HG03108 (cell line): ENCODE data around the gene GRM4.

ENCODE experiments used
- ATAC-seq: cut with Tn5 transposase; IDR thresholded peaks from one replicate; pipeline ENCODE4 v1.9.1; 2021; ENCODE audit warnings: moderate library complexity; ENCODE audit not compliant: unreplicated experiment

GRM4 gene

DNA sequence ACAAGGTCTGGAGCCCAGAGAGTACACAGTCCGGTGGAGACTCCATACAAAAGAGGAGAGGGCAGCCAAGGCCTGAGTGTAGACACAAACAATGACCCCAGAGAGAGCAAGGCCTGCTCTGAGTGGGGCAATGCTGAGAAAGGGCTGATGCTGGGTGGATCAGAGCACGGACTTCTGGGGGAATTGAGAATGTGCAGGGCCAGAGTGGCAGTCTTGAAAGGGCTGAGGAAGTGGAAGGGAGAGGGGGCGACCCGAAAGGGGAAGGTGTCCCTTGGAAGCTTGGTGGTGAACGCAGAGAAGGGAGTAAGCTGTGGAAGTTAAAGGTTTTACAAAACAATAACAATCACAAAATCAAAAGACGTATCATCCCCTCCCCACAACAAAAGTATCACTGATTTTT is 12.0 kb upstream of the GRM4 start:
- ATAC-seq: no peak

DNA sequence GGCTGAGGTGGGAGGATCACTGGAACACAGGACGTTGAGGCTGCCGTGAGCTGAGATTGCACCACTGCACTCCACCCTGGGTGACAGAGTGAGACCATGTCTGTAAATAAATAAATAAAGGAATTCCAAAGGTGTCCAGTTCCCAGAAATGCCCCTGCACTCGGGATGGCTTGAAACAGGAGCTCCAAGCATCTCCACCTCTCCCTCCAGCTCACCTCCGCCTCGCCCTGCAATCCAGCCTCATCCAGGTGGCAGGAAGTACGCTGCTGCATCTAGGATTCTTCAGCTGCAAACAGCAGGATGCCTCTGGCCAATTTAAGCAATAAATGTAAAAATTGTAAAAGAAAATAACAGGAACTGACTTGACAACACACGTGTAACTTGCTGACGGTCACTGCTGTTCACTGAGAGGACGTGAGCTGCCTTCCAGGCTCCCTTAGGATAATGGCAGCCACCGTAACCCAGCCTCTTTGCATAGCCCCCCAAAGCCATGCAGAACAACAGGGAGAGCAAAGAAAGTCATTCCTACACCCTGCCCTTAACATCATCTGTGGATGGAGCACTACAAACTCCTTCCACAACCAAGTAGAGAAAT is 11.4 kb upstream of the GRM4 start:
- no peak for ATAC-seq

DNA sequence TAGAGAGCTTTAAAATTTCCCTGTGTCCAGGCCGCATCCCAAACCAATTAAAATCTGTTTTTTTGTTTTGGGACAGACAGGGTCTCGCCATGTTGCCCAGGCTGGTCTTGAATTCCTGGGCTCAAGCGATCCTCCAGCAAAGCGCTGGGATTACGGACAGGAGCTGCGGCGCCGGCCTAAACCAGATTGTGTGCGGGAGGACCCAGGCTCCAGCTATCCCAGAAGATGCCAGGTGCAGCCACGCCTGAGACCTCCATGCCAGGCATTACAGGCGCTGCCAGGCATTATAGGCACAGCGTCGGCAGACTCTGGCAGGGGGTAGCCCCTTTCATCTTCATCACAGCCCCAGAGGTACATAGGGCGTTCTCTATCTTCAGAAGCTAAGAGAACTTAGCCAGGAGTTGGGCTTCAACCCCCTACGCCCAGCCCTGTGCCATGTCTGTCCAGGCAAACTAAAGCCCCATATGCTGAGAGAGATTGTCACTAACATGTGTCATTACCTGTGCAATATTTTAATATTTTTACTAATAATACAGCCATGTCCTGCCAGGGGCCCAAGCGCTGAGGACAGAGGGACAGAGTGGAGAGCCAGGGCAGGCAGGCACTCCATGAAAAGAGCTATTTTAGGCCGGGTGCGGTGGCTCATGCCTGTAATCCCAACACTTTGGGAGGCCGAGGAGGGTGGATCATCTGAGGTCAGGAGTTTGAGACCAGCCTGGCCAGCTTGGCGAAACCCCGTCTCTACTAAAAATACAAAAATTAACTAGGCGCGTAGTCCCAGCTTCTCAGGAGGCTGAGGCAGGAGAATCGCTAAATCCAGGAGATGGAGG is 9.8 kb upstream of the GRM4 start:
- no peak for ATAC-seq

DNA sequence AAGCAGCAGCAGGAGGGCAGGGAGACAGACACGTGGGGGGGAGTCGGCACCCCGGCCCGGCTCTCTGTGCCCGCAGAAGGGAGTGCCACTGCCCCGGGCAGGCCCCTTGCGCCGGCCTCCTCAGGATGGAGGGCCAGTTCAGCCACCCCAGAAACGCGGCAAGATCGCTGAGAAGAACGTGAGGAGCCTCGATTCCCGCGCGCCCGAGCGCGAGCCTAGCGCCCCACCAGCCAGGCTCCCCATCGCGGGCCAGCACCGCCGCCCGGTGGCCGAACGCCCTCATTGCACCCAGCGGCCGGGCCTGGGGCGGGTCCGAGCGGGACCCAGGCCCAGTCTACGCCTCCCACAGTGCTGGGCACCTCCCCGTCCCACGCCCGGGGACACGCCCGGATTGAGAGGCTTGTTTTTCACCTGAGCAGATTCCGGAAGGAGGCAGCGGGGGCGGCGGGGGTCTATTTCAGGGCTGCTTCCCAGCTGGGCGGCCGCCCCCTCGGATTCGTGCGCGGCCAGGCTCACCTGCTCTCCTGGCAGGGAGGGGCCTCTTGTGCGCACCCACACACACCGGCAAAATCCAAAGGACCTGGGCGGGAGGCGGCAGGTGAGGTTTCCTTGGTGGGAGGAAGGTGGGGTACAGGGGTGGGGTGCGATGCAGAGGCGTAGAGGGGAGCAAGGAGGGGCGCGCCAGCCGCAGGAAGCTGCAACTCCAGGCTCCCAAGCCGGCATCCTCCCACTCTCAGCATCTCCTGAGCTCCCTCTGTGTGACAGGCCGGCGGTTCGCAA is 9.0 kb upstream of the GRM4 start:
- ATAC-seq: no peak

DNA sequence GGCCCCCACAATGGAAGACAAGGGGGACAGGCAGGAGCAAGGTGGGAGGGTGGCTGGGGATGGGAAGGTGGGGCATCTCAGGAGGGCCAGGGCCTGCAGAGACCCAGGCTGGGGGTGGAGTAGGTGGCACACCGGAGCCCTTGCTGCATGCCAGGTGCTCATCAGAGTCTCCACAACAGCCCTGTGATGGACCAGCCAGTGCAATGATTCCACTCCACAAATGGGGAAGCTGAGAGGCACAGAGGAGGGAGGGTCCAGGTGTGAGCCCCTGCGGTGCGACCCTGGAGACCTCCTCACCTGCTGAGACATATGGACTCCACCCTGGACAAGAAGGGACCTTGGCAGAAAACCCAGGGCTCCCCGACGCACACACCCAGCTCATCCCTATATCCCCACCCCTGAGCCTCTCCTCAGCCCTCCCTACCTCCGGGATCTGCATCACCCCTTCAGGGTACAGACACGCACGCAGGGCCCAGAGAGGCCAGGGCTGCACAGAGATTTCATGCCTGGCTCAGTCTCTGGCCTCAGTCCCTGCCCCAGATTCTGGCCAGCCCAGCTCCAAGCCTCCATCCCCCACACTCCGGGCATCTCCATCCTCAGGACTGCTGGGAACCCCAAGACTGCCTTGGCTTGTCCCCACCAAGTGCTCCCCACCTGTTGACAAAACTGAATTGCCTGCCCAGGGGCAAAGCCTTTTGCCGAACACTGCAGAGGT is 7.1 kb upstream of the GRM4 start:
- ATAC-seq: no peak

DNA sequence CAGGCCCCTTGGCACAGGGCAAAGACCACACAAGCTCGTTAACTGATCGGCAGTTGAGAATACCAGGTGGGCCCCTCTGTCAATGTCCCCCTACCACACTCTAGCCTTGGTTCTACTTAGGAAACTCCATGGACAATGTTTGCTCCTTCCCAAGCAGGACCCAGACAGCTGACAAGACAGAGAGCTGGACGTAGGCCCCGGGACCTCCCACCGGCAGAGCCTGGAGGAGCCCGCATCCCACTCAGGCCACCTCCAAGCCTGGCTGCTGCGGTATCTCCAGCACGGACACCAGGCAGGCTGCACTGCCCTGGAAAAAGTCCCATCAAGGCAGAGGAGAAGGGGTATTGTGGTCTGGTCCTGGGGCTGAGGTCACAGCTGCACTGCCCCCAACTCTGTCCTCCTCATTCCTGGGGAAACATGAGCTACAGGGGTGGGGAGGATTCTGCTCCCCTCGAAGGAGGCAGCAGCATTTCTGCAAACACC is 6.2 kb upstream of the GRM4 start:
- ATAC-seq: no peak

DNA sequence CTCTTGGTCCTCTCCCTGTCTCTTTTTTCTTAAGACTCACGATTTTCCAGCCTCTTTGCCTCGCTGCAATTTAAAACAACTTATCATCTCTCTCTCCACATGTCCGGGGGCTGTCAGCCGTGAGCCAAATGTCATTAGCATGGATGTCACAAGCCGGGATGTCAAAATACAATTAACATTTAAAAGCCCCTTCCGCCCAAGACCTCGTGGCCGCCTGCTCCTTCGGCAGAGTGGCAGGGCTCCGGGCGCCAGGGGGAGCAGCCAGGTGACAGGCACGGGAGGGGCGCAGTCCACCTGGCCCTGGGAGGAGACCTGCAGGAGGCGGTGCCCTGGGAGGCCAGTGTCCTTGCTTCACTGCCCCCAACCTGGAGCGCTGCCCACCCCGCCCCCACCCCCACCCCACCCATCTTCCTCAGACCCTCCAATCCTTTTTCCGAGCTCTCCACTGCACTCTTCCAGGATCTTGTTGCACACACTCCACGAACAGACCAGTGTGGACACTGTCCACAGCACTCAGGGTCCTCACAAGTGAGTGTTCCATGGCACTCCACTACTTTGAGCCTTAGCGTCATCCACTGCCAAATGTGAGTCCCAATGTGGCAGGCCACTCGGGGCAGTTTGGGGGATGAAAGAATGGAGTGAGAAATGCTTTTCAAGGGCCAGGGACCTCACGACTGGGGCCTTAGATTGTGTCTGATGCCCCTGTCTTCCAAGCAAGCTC is 5.6 kb upstream of the GRM4 start:
- no peak for ATAC-seq

DNA sequence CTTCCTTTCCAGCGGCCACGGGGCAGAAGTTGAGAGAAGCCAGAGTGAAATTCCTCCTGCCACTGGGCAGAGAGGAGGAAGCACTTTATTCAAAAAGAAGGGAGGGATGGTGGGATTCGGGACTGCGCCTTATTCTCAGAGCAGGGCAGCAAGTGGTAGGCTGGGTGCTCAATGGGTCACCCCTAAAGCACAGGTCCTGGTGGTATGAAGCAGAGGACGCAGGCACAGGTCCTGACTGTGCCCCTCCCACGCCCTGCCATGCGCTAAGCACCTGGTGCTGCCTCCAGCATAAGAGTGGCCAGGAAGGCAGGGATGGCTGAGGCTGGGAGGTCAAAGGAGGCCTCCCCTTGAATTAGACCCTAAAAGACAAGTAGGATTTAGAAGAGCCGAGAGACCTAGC is 4.9 kb upstream of the GRM4 start:
- no peak for ATAC-seq

DNA sequence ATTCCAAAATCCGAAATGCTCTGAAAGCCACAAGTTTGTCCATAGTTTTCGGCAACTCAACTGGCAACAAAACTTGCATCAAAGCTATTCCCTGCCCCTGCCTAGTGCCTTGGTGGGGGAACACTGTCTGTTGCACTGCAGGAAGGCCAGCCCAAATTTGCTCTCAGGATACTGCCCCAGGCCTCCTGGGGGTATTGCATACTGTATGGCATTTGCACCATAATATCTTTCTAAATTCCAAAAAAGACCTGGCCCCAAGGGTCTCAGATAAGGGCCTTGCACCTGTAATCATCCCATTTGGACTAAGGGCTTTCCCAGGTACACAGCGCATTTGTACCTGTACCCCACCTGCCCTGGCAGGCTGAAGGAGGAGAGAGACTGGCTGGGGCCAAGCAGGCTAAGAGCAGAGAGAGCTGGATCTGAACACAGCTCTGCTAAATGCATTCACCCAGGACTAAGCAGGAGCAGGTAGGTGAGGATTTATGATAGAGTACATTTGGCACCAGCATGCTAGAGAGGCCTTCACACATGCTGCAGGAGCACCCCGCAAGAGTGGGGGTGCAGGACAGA is 4.0 kb upstream of the GRM4 start:
- no peak for ATAC-seq

DNA sequence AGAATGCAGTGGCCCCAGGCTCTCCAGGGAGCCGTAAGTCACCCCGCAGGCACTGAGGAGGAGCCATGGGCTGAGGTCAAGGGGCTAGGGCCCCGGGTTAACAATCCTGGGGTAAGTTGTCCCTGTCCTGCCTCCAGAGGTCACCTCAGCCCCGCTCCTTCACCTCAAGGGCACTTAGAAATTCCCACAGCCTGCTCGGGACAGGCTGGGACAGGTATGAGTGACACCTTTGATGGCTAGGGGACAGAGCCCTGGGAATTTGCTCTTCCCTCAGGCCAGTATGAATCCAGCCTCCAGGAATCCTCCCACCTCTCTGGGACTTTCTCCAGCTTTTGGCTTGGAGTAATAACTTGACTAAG is 3.5 kb upstream of the GRM4 start:
- ATAC-seq: no peak

DNA sequence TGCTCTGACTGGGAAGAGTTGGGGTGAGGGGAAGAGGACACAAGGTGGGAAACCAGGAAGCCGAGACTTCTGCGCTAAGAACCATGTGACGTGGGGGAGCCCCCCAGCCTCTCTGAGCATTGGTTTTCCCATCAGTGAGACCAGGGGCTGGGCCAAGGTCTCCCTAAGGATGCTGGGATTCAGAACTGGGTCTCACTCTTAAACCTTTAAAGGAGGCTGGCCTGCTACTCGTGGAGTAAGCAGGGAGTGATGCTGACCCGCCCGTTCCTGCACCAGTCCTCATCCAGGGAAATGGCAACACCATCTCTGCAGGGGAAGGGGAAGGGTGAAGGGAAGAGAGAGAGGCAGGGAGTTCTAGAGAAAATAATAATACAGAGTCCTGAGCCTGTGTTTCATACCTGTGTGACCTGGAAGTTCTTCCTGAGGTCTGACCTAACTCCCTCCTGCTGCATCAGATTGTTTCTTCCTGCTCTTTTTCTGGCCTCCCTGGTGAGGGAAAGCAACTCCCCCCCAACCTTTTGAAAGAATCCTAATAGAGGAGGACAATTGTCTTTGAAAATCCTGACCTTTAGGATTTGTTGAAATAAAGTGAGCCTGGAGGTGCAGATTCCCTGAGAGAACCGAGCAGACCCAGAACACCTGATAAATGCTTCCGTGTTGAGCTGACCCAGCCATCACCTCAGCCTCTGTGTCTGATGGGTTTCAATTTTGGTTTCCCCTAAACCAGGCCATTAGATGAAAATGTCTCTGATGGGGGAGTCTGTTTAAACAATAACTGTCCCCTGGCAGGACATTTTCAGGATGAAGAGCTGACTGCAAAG is 3.0 kb upstream of the GRM4 start:
- ATAC-seq: no peak

DNA sequence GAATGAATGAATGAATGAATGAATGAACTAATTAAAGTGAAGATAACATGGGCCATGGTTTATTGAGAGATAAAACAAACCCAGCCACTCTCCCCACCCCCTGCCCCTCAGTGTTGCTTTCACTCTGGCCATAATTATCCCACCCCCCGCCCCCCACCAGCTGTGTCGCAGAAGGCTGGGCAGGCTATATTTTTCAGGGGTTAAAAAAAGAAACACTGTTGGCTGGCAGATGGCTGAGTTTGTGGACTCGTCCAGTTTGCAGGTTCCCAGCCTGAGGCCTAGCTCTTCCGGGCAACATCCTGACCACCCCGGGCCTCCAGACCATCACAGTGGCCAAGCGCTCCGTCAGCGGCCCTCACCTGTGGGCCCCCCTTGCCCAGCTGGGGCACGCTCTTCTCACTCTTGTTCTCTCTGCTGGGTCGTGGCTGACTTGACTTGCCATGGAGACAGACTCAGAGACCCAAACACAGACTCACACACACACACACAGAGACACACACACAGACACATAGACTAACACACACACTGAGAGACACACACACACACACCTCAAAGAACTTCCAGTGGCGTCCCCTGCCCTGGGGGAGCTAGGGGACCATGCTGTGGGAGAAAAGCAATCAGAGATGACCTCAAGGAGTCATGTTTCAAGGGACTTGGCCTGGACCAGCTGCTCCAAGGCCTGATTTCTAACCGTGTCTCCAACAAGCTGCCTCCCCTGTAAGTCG is 2.2 kb upstream of the GRM4 start:
- ATAC-seq: no peak

DNA sequence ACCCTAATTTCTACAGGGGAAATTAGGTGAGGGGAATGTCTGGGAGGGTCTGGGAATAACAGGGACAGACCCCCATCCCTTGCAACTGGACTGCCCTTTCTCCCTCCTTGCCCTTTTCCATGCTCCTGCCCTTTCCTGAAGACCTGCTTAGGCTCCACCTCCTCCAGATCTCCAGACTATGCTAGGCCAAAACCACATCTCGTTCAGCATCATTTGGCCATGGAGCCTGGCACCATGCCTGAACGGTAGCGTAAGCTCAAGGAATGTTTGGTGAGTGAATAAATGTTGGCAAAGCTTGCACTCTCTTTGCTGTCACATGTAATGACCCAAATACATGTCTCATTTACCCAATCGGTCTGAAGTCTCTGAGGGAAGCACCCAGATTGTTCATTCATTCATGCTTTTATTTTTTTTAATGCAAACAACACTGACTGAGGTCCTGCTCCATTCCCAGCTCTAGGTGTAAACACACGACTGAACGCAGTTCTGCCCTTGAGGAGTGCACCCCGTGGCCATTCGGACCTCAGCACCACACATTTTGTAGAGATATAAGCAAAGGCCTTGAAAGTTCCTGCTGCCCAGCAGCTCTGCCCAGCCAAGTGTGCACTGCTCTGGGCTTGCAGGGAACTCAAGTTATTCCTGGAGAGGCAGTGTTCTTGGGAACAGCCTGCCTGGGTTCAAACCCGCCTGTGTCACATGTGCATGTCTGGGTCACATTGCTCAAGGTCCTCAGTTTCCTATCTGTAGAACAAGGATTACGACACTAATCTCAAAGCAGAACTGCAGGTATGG is 1.1 kb upstream of the GRM4 start:
- ATAC-seq: no peak

DNA sequence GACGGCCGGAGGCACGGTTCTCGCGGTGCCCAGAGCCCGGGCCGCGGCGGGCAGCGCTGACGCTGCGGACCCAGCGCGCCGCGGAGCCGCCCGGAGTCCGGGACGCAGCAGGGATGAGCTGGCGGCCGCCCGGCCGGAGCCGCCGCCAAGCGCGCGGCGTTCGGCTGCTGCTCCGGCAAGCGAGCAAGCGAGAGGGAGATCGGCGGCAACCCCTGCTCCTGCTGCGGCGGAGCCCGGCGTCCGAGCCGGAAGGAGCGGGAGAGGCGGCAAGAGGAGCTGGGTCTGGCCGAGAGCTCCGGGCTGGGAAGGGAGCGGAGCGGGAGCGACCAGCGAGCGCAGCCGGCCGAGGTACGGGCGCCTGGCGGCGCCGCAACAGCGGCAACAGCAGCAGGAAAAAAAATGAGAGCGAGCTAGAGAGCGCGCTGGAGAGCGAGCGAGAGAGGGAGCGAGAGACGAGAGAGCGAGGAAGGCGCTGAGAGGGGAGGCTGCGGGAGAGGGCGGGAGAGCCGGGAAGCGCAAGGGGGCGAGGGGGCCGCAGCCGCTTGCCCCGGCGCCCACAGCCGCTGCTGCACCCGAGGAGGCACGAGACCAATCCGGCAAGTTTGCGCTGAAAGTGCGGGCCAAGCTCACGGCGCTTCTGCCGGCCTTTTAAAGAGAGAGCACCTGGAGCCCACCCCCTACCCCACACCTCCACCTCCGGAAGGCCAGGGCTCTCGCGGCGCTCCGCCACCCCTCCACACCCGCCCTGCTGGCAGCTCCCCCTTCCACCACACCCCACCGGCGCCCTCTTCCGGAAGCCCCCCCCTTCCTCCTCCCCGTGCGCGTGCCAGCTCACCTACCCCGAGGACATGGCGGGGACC is 496 bp downstream of the GRM4 start:
- ATAC-seq: no peak

DNA sequence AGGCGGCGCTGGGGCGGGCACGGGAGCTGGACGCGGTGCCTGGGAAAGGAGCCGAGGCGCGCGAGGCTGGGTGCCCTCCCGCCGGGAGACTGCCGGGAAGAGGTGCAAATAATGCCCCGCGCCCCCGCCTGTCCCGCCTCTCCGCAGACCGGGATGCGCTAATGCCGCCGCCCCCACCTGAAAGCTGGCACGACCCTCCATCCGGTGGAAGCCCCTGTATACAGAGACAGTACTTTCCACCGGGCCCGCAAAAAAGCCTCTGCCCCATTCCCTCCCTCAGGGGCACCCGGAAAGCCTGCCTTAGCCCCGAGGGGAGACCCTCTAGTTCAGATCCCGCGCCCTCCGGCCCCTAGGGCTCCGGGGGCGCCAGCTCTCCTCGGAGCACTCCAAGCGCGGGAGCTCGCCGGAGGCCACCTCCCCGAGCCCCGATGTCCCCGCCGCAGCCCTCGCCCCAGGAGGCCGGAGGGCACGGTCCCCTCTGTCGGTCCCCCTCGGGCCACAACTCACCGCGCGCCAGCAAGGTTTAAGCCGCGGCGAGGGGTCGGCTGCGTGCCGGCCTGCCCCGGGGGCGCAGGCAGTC is 1.2 kb downstream of the GRM4 start:
- no peak for ATAC-seq

DNA sequence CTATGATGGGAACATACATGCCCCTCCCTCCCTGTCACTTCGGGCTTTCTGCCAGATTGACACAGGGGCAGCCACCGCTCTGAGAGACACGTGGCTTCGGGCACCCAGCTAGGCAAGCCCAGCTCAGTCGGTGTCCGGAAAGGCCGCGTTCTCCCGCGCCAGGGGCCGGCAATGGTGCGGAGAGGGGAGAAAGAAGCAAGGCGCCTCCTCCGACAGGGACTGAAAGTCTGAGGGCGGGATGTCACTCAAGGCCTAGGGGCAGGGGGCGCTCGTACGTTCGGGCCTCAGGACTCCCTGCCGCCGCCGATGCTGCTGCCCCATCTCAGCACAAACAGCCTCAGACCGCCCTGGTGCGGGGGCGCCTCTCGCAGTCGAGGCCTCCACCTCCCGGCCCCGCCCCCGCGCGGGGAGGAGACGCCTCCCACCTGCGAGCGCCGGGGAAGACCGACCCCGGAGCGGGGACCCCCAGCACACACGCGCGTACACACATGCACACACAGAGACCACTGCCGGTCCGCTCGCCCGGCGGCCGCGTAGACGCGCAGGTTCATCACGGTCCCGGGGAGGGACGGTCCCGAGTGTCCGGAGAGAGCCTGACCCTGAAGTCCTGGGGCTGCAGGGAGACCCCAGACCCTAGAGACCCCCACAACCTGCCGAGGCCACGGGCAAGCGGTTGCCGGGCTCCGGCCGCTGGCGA is 1.9 kb downstream of the GRM4 start:
- no peak for ATAC-seq
